Smooth muscle cell (in vitro differentiated cells): ENCODE results near the gene FNDC5. TPM values are rescaled to one million over a fixed set of nuclear protein-coding genes. Genes with fewer than 3 reads are reported as not detected.
A peak's percentile ranks its signal among the peaks of the same experiment; 100 is the strongest.

ENCODE experiments used
- DNase-seq: peaks from one replicate; lab custom pipeline; 2025; ENCODE audit not compliant: unreplicated experiment; lab: John Stamatoyannopoulos, UW
- H2AFZ ChIP-seq: fragments of 200-600 bp; sonication (generic); 2 replicates; pipeline ENCODE4 v1.6.0; 2016; ENCODE audit warnings: antibody characterized with exemption, low read depth, mild to moderate bottlenecking
- H3F3A ChIP-seq: fragments of 200-600 bp; sonication (generic); 2 replicates; pipeline ENCODE4 v1.6.0; 2017; ENCODE audit warnings: antibody characterized with exemption, low read depth
- H3K27ac ChIP-seq: fragments of 200-600 bp; sonication (generic); 2 replicates; pipeline ENCODE4 v1.5.1; 2016; ENCODE audit warnings: low read depth, mild to moderate bottlenecking
- H3K27me3 ChIP-seq: fragments of 200-600 bp; sonication (generic); 2 replicates; pipeline ENCODE4 v1.6.1; 2016; ENCODE audit warnings: low read depth, mild to moderate bottlenecking
- H3K36me3 ChIP-seq: fragments of 200-600 bp; sonication (generic); 2 replicates; pipeline ENCODE4 v1.5.1; 2016; ENCODE audit warnings: low read depth
- H3K4me1 ChIP-seq: fragments of 200-600 bp; sonication (generic); 2 replicates; pipeline ENCODE4 v1.5.1; 2016; ENCODE audit warnings: low read depth
- H3K4me2 ChIP-seq: fragments of 200-600 bp; sonication (generic); 2 replicates; pipeline ENCODE4 v1.6.0; 2016; ENCODE audit warnings: mild to moderate bottlenecking
- H3K4me3 ChIP-seq: fragments of 200-600 bp; sonication (generic); 2 replicates; pipeline ENCODE4 v1.5.1; 2016; ENCODE audit warnings: mild to moderate bottlenecking
- H3K79me2 ChIP-seq: fragments of 200-600 bp; sonication (generic); 2 replicates; pipeline ENCODE4 v1.6.0; 2016; ENCODE audit warnings: low read depth, mild to moderate bottlenecking
- H3K9ac ChIP-seq: fragments of 200-600 bp; sonication (generic); 2 replicates; pipeline ENCODE4 v1.6.0; 2016; ENCODE audit warnings: low read depth
- H3K9me3 ChIP-seq: fragments of 200-600 bp; sonication (generic); replicated peaks from 2 replicates; pipeline ENCODE4 v1.5.1; 2016; ENCODE audit warnings: low read depth
- H4K20me1 ChIP-seq: fragments of 200-600 bp; sonication (generic); 2 replicates; pipeline ENCODE4 v1.6.0; 2016; ENCODE audit warnings: low read depth
- WGBS: methylation state at CpG from one replicate; pipeline ENCODE4 v1.1.7; 2016; ENCODE audit warnings: low lambda C conversion rate; 5-methylcytosine and 5-hydroxymethylcytosine counted together
- polyA plus RNA-seq: library from polyadenylated mRNA; unstranded; fragments of >200 nt; fragmentation: Nextera tagmentation; extraction: Ambion mirVana; gene quantifications from 2 replicates; pipeline ENCODE4 v1.2.1, GENCODE V29; 2016
- total RNA-seq: library from RNA; depleted of rRNA; stranded (reverse); fragments of >200 nt; gene quantifications from 2 replicates; pipeline ENCODE4 v1.2.3, GENCODE V29; 2014
- TF ChIP-seq, protein P1 (sequence below): fragments of 200-600 bp; sonication (generic); IDR thresholded peaks from 2 replicates; pipeline ENCODE4 v1.5.1; 2017; ENCODE audit warnings: borderline replicate concordance, mild to moderate bottlenecking, antibody characterized with exemption; ENCODE audit not compliant: insufficient read depth, poor library complexity, severe bottlenecking

Gene FNDC5
- total and polyA plus RNA-seq, 2 experiments from 2014 or later: not detected

DNA sequence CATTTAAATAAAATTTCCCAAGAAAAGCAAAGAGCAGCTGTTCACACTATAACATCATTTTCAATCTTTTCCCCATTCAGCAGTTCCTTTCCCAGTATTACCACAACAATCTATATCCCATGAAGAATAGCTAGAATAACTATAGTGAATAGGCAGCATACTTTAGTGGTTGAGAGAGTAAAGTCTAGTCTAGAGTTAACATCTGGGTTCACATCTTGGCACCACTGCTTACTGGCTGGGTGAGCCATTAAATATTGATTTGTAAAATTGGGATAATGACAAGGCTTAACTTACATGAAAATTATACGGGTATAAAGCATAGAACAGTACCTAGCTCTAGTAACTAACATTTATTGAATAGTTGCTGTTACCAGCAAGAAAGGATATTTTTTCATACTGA lies 38.8 kb downstream of the FNDC5 start:
- TF ChIP-seq, protein P1, sequence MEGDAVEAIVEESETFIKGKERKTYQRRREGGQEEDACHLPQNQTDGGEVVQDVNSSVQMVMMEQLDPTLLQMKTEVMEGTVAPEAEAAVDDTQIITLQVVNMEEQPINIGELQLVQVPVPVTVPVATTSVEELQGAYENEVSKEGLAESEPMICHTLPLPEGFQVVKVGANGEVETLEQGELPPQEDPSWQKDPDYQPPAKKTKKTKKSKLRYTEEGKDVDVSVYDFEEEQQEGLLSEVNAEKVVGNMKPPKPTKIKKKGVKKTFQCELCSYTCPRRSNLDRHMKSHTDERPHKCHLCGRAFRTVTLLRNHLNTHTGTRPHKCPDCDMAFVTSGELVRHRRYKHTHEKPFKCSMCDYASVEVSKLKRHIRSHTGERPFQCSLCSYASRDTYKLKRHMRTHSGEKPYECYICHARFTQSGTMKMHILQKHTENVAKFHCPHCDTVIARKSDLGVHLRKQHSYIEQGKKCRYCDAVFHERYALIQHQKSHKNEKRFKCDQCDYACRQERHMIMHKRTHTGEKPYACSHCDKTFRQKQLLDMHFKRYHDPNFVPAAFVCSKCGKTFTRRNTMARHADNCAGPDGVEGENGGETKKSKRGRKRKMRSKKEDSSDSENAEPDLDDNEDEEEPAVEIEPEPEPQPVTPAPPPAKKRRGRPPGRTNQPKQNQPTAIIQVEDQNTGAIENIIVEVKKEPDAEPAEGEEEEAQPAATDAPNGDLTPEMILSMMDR: no peak
- DNase-seq: no peak
- Histone ChIP-seq H3K4me1 (no peaks in the 10 kb centered on the region), H3K27me3 (no peaks in the 10 kb centered on the region), H3K9me3 (no peaks in the 10 kb centered on the region), H3K27ac (no peak overlapping the region), H3K4me3 (no peak overlapping the region), H2AFZ (no peak overlapping the region), H3K36me3 (peaks cover 31% of the 10 kb centered on the region), H3F3A (no peaks in the 10 kb centered on the region), H3K79me2 (no peaks in the 10 kb centered on the region), H4K20me1 (no peaks in the 10 kb centered on the region), H3K4me2 (no peak overlapping the region), H3K9ac (no peak overlapping the region)
- WGBS: 93% methylated on average over 1 of the region's 1 CpG

DNA sequence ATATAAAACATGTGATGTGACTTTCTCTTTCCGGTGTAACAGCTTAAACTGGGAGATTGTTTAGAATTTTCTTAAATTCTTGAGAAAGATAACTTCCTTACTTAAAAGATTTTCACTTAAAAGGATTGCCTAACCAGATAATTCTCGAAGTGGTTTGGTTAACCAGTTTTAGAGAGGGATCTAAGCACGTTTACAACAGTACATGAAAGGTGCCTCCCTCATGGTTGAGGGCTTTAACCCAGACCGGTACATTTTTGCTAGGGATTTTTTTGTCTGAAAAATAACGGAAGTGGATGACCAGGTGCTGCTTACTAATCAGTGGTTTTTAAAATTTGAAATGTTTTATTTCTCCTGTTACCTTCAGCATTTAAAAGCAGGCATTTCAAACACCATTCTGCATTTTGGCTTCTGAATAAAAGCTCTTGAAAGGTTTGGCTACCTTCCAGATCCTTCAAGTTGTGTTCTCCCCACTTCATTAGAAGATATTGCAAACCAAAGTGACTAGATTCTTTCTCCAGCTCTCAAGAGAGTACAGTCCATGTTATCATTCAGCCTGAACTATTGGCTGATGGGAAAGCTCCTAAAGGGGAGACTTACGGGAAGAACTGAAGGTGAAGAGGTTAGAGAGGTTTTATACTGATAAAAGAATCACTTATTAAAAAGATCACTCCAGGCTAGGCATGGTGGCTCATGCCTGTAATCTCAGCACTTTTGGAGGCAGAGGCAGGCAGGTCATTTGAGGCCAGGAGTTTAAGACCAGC lies 40.4 kb downstream of the FNDC5 start:
- no peaks in the 10 kb centered on the region for H3K27me3 ChIP-seq
- H3K4me1 ChIP-seq: no peaks in the 10 kb centered on the region
- no peaks in the 10 kb centered on the region for H4K20me1 ChIP-seq
- H3K27ac ChIP-seq: no peak overlapping the region
- H3K79me2 ChIP-seq: no peaks in the 10 kb centered on the region
- no peak overlapping the region for H2AFZ ChIP-seq
- H3K4me3 ChIP-seq: no peak overlapping the region
- peaks cover 31% of the 10 kb centered on the region for H3K36me3 ChIP-seq
- DNase-seq: no peak
- 94% methylated on average over 6 of the region's 6 CpGs for WGBS
- H3F3A ChIP-seq: no peaks in the 10 kb centered on the region
- TF ChIP-seq, protein P1: no peak
- H3K9me3 ChIP-seq: no peaks in the 10 kb centered on the region
- H3K4me2 ChIP-seq: no peak overlapping the region
- no peak overlapping the region for H3K9ac ChIP-seq

DNA sequence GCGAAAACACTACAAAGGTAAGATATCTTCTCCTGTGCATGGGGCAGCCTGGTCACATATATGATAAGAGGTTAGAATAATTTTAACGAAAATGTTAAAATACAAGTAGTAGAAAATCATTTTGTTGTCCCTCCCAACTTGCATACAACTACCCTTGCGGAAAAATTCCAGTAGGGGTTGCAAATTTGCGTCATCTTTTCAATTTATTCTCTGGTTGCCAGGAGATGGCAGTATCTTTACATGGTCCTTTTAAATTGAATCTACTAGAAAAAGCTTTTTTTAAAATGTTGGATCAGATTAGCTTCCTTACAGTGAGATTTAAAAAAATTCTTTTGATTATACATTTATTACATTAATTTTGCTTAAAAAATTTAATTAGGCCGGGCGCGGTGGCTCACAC lies 42.4 kb downstream of the FNDC5 start:
- no peak overlapping the region for H3K27ac ChIP-seq
- no peaks in the 10 kb centered on the region for H3K4me1 ChIP-seq
- H3K27me3 ChIP-seq: no peaks in the 10 kb centered on the region
- DNase-seq: no peak
- H3K79me2 ChIP-seq: peaks cover under 1% of the 10 kb centered on the region
- no peaks in the 10 kb centered on the region for H4K20me1 ChIP-seq
- no peak overlapping the region for H3K4me3 ChIP-seq
- 96% methylated on average over 7 of the region's 7 CpGs for WGBS
- H3K4me2 ChIP-seq: no peak overlapping the region
- TF ChIP-seq, protein P1: peak; percentile 8
- peaks cover 29% of the 10 kb centered on the region for H3K36me3 ChIP-seq
- H3F3A ChIP-seq: no peaks in the 10 kb centered on the region
- no peaks in the 10 kb centered on the region for H3K9me3 ChIP-seq
- no peak overlapping the region for H3K9ac ChIP-seq
- no peak overlapping the region for H2AFZ ChIP-seq

DNA sequence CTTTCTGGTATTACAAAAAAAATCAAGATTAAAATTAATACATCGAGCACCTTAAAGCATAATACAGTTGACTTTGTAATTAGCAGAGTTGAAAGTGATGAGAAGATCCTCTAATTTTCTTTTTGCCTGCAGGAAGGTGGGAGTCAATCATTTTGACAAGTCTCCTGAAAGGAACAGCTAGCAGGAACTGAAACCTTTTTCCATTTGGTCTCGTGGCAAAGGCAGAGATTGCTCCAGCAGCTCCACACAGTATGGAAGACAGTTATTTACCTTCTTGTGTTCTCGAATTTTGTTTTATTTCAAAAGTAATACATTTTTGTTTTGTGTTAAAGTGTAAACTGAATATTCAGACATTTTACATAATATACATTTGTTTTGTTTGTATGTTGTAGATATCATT lies 45.5 kb downstream of the FNDC5 start:
- Histone ChIP-seq H3K36me3 (peaks cover 8% of the 10 kb centered on the region), H3K27me3 (no peaks in the 10 kb centered on the region), H3K4me3 (no peak overlapping the region), H3K27ac (no peak overlapping the region), H4K20me1 (peaks cover 6% of the 10 kb centered on the region), H3F3A (no peaks in the 10 kb centered on the region), H3K4me1 (no peaks in the 10 kb centered on the region), H3K79me2 (peaks cover 26% of the 10 kb centered on the region), H3K9ac (no peak overlapping the region), H3K4me2 (no peak overlapping the region), H2AFZ (no peak overlapping the region), H3K9me3 (no peaks in the 10 kb centered on the region)
- no peak for DNase-seq
- 95% methylated on average over 3 of the region's 3 CpGs for WGBS
- TF ChIP-seq, protein P1: no peak
